Neural cell (in vitro differentiated cells): ENCODE measurements around the gene ZNF407. TPM values are rescaled to one million over a fixed set of nuclear protein-coding genes. Genes with fewer than 3 reads are reported as not detected.

Source experiments
- H2AFZ ChIP-seq: fragments of 200-600, 300-800 bp; sonication (generic), shearing (Covaris generic); 2 replicates; pipeline ENCODE4 v1.6.0; 2014; ENCODE audit warnings: low read depth, mild to moderate bottlenecking, antibody characterized with exemption, low read length, moderate library complexity
- H3F3A ChIP-seq: fragments of 200-600 bp; shearing (Covaris generic); 2 replicates; pipeline ENCODE4 v1.6.1; 2016; ENCODE audit warnings: mild to moderate bottlenecking, moderate library complexity, mixed read lengths, antibody characterized with exemption, low read length; ENCODE audit not compliant: insufficient read depth, poor library complexity, severe bottlenecking
- H3K27ac ChIP-seq: fragments of 200-600, 300-800 bp; sonication (generic), shearing (Covaris generic); 2 replicates; pipeline ENCODE4 v1.5.1; 2014; ENCODE audit warnings: mild to moderate bottlenecking, low read length, moderate library complexity
- H3K27me3 ChIP-seq: fragments of 300-800, 200-600 bp; sonication (generic), shearing (Covaris generic); 2 replicates; pipeline ENCODE4 v1.6.0; 2014; ENCODE audit warnings: mild to moderate bottlenecking, low read depth, low read length, moderate library complexity; ENCODE audit not compliant: insufficient read depth
- H3K36me3 ChIP-seq: fragments of 300-800, 200-600 bp; sonication (generic), shearing (Covaris generic); 2 replicates; pipeline ENCODE4 v1.5.1; 2014; ENCODE audit warnings: mild to moderate bottlenecking, antibody characterized with exemption, low read length, moderate library complexity; ENCODE audit not compliant: insufficient read depth
- H3K4me2 ChIP-seq: fragments of 300-800, 200-600 bp; sonication (generic), shearing (Covaris generic); 2 replicates; pipeline ENCODE4 v1.6.0; 2014; ENCODE audit warnings: mild to moderate bottlenecking, low read length
- H3K4me3 ChIP-seq: fragments of 300-800, 200-600 bp; sonication (generic), shearing (Covaris generic); 2 replicates; pipeline ENCODE4 v1.5.1; 2014; ENCODE audit warnings: mild to moderate bottlenecking, low read length, moderate library complexity
- H3K79me2 ChIP-seq: fragments of 200-600 bp; shearing (Covaris generic); replicated peaks from 2 replicates; pipeline ENCODE4 v1.6.0; 2014; ENCODE audit warnings: mild to moderate bottlenecking, low read length, moderate library complexity; ENCODE audit not compliant: insufficient read depth
- H3K9ac ChIP-seq: fragments of 300-800, 200-600 bp; sonication (generic), shearing (Covaris generic); 2 replicates; pipeline ENCODE4 v1.6.1; 2016; ENCODE audit warnings: mild to moderate bottlenecking, low read length, mixed read lengths
- H3K9me2 ChIP-seq: fragments of 200-600 bp; shearing (Covaris generic); 2 replicates; pipeline ENCODE4 v1.6.1; 2016; ENCODE audit warnings: mild to moderate bottlenecking, low read length, mixed read lengths; ENCODE audit not compliant: insufficient read depth
- H3K9me3 ChIP-seq: fragments of 200-600, 300-800 bp; sonication (generic), shearing (Covaris generic); 2 replicates; pipeline ENCODE4 v1.6.1; 2016; ENCODE audit warnings: mild to moderate bottlenecking, mixed run types, low read length, moderate library complexity, mixed read lengths
- H4K20me1 ChIP-seq: fragments of 200-600 bp; shearing (Covaris generic); 2 replicates; pipeline ENCODE4 v1.6.1; 2016; ENCODE audit warnings: mild to moderate bottlenecking, mixed run types; ENCODE audit not compliant: insufficient read depth
- CTCF ChIP-seq: fragments of 450-650 bp; IDR thresholded peaks from 2 replicates; pipeline ENCODE4 v1.5.1; 2014; ENCODE audit warnings: antibody characterized with exemption, mild to moderate bottlenecking, moderate library complexity; ENCODE audit not compliant: poor library complexity, severe bottlenecking
- EP300 ChIP-seq: fragments of 450-650 bp; conservative IDR thresholded peaks from 2 replicates; pipeline ENCODE4 v1.6.1; 2014; ENCODE audit warnings: antibody characterized with exemption, mild to moderate bottlenecking, moderate library complexity; ENCODE audit not compliant: poor library complexity, severe bottlenecking
- EZH2 ChIP-seq: fragments of 200-600, 300-800 bp; shearing (Covaris generic), sonication (generic); IDR thresholded peaks from 2 replicates; pipeline ENCODE4 v1.6.1; 2014; ENCODE audit warnings: antibody characterized with exemption, low read length, borderline replicate concordance, mild to moderate bottlenecking; ENCODE audit not compliant: insufficient read depth, poor library complexity, severe bottlenecking
- MXI1 ChIP-seq: fragments of 450-650 bp; conservative IDR thresholded peaks from 2 replicates; pipeline ENCODE4 v1.6.1; 2014; ENCODE audit warnings: antibody characterized with exemption, mild to moderate bottlenecking; ENCODE audit not compliant: poor library complexity, severe bottlenecking
- POLR2AphosphoS5 ChIP-seq: IDR thresholded peaks from 2 replicates; pipeline ENCODE4 v1.6.1; 2012
- RAD21 ChIP-seq: fragments of 450-650 bp; conservative IDR thresholded peaks from 2 replicates; pipeline ENCODE4 v1.6.1; 2014; ENCODE audit warnings: antibody characterized with exemption, mild to moderate bottlenecking, moderate library complexity
- REST ChIP-seq: IDR thresholded peaks from 2 replicates; pipeline ENCODE4 v1.6.1; 2012; ENCODE audit warnings: borderline replicate concordance
- SMC3 ChIP-seq: fragments of 450-650 bp; conservative IDR thresholded peaks from 2 replicates; pipeline ENCODE4 v1.6.1; 2014; ENCODE audit warnings: antibody characterized with exemption, mild to moderate bottlenecking, moderate library complexity; ENCODE audit not compliant: poor library complexity
- TAF1 ChIP-seq: IDR thresholded peaks from 2 replicates; pipeline ENCODE4 v1.6.1; 2012; ENCODE audit warnings: low read depth
- polyA plus RNA-seq: library from polyadenylated mRNA; depleted of rRNA; stranded (reverse); fragments of >200 nt; gene quantifications from 2 replicates; pipeline ENCODE4 v1.2.3, GENCODE V29; 2014

The ZNF407 gene
- polyA plus RNA-seq, 1 donor from 2014 or later, result 2.9 TPM

GRCh38 chr18:75009296-75009695 lies 411.6 kb downstream of the ZNF407 start:
- Histone ChIP-seq H3K9ac (no peak overlapping the region), H3K27me3 (no peaks in the 10 kb centered on the region), H3F3A (no peaks in the 10 kb centered on the region), H3K36me3 (no peaks in the 10 kb centered on the region), H3K4me2 (no peak overlapping the region), H3K27ac (no peak overlapping the region), H3K79me2 (no peaks in the 10 kb centered on the region), H2AFZ (no peak overlapping the region), H3K9me3 (no peaks in the 10 kb centered on the region), H4K20me1 (no peaks in the 10 kb centered on the region), H3K9me2 (no peaks in the 10 kb centered on the region), H3K4me3 (no peak overlapping the region)
- no peak for TF ChIP-seq EP300
- no peak for TF ChIP-seq POLR2AphosphoS5
- no peak for TF ChIP-seq EZH2
- TF ChIP-seq RAD21, result no peak
- no peak for TF ChIP-seq TAF1

GRCh38 chr18:75009878-75010277 lies 412.2 kb downstream of the ZNF407 start:
- TF ChIP-seq CTCF (no peak), POLR2AphosphoS5 (no peak), EP300 (no peak), SMC3 (no peak), RAD21 (no peak), MXI1 (no peak), REST (no peak), EZH2 (no peak), TAF1 (no peak)
- no peak overlapping the region for H3K4me3 ChIP-seq
- H3K27ac ChIP-seq, result no peak overlapping the region
- no peaks in the 10 kb centered on the region for H3K9me2 ChIP-seq
- no peaks in the 10 kb centered on the region for H3K27me3 ChIP-seq
- H3K79me2 ChIP-seq, result no peaks in the 10 kb centered on the region
- H4K20me1 ChIP-seq, result no peaks in the 10 kb centered on the region
- H3K9ac ChIP-seq, result no peak overlapping the region
- no peaks in the 10 kb centered on the region for H3K36me3 ChIP-seq
- H3F3A ChIP-seq, result no peaks in the 10 kb centered on the region
- H3K9me3 ChIP-seq, result no peaks in the 10 kb centered on the region
- no peak overlapping the region for H3K4me2 ChIP-seq
- H2AFZ ChIP-seq, result no peak overlapping the region

- Histone ChIP-seq H3K9me2 (no peaks in the 10 kb centered on the region), H3K79me2 (no peaks in the 10 kb centered on the region)
Measured at GRCh38 chr18:75010278-75010677, 412.6 kb downstream of the ZNF407 start.

More at GRCh38 chr18:75010278-75010677, 412.6 kb downstream of the ZNF407 start:
- Histone ChIP-seq H3K4me2 (no peak overlapping the region), H3F3A (no peaks in the 10 kb centered on the region), H3K27ac (no peak overlapping the region), H3K4me3 (no peak overlapping the region), H3K9me3 (no peaks in the 10 kb centered on the region), H3K27me3 (no peaks in the 10 kb centered on the region), H4K20me1 (no peaks in the 10 kb centered on the region), H3K36me3 (no peaks in the 10 kb centered on the region), H2AFZ (no peak overlapping the region), H3K9ac (no peak overlapping the region)
- TF ChIP-seq TAF1 (no peak), REST (no peak), CTCF (no peak), POLR2AphosphoS5 (no peak), EP300 (no peak), MXI1 (no peak), SMC3 (no peak), EZH2 (no peak), RAD21 (no peak)
